Adipocyte (in vitro differentiated cells): ENCODE results near the gene ZNF90.

Experiments used
- DNase-seq: peaks from one replicate; pipeline ENCODE4 v3.0.0-alpha.2; 2015; ENCODE audit warnings: low read depth
- H3K27me3 ChIP-seq: replicated peaks from 2 replicates; pipeline ENCODE4 v1.7.0; 2013; ENCODE audit warnings: mild to moderate bottlenecking, low read length, moderate library complexity; ENCODE audit not compliant: control insufficient read depth, insufficient read depth
- H3K36me3 ChIP-seq: 2 replicates; pipeline ENCODE4 v1.7.0; 2013; ENCODE audit warnings: low read length, mild to moderate bottlenecking, moderate library complexity; ENCODE audit not compliant: control insufficient read depth, insufficient read depth, severe bottlenecking
- H3K4me1 ChIP-seq: 2 replicates; pipeline ENCODE4 v1.7.0; 2013; ENCODE audit warnings: mild to moderate bottlenecking, low read length, moderate library complexity; ENCODE audit not compliant: control insufficient read depth, insufficient read depth
- H3K4me3 ChIP-seq: 2 replicates; pipeline ENCODE4 v1.7.0; 2013; ENCODE audit warnings: mild to moderate bottlenecking, low read length, moderate library complexity
- H3K9ac ChIP-seq: 2 replicates; pipeline ENCODE4 v1.7.0; 2013; ENCODE audit warnings: mild to moderate bottlenecking, low read length, moderate library complexity
- H3K9me3 ChIP-seq: 2 replicates; pipeline ENCODE4 v1.7.0; 2013; ENCODE audit warnings: mild to moderate bottlenecking, low read length, moderate library complexity; ENCODE audit not compliant: control insufficient read depth

The ZNF90 gene

GRCh38 chr19:20165971-20166592 lies 88.3 kb downstream of the ZNF90 start:
- no peaks in the 10 kb centered on the region for H3K4me1 ChIP-seq
- H3K9ac ChIP-seq: no peak overlapping the region
- H3K9me3 ChIP-seq: no peaks in the 10 kb centered on the region
- no peak for DNase-seq
- H3K27me3 ChIP-seq: no peaks in the 10 kb centered on the region
- peaks cover 7% of the 10 kb centered on the region for H3K36me3 ChIP-seq
- no peak overlapping the region for H3K4me3 ChIP-seq

GRCh38 chr19:20167020-20167644 lies 89.3 kb downstream of the ZNF90 start, which contains the start of gene ZNF486:
ZNF486 (plus strand) TSS chr19:20167214; CDS start chr19:20167331, 117 bp downstream.
- H3K36me3 ChIP-seq: peaks cover 17% of the 10 kb centered on the region
- no peaks in the 10 kb centered on the region for H3K27me3 ChIP-seq
- H3K9me3 ChIP-seq: no peaks in the 10 kb centered on the region
- no peaks in the 10 kb centered on the region for H3K4me1 ChIP-seq
- peak within 1 kb of the TSS; percentile 94 for H3K4me3 ChIP-seq
- peak within 1 kb of the TSS; percentile 86 for H3K9ac ChIP-seq
- peak; percentile 99 for DNase-seq

- no peaks in the 10 kb centered on the region for H3K27me3 ChIP-seq
- H3K9me3 ChIP-seq: no peaks in the 10 kb centered on the region
- H3K36me3 ChIP-seq: peaks cover 18% of the 10 kb centered on the region
- H3K4me3 ChIP-seq: peak overlapping the region; percentile 94
- H3K9ac ChIP-seq: peak overlapping the region; percentile 86
- peak; percentile 54 for DNase-seq
- no peaks in the 10 kb centered on the region for H3K4me1 ChIP-seq
Observed at GRCh38 chr19:20167651-20168122, 89.9 kb downstream of the ZNF90 start.
